Measurements from ENCODE around the gene GPR155. TPM values are rescaled to one million over a fixed set of nuclear protein-coding genes. Genes with fewer than 3 reads are reported as not detected.
"Not testable (repeated sequence)": the region's sequence is repeated elsewhere in the genome, so short reads cannot be mapped to it uniquely, and the experiment has no call there.

Gene GPR155
- total RNA-seq, 2 experiments from 2014 or later: 1.9 TPM

GRCh38 chr2:174485788-174486562, 854 bp downstream of the GPR155 start:
- ChIA-PET CTCF (ENCODE audit: unreplicated experiment) (no interaction called here), POLR2A (interaction anchor here (0.5 to 1.4 kb wide), 12 partner anchors 8 to 506 kb away, joined by 3 to 10 read pairs (median 4); partner anchors contain the start of gene WIPF1)
- Histone ChIP-seq H4K20me1 (ENCODE audit: insufficient read depth, low read length) (no peaks in the 10 kb centered on the region), H3K27ac (ENCODE audit: low read depth, low read length, poor library complexity, severe bottlenecking) (no peak overlapping the region), H3K4me1 (ENCODE audit: insufficient read depth, low read length, poor library complexity, severe bottlenecking) (peaks cover 18% of the 10 kb centered on the region), H3K4me3 (ENCODE audit: low read depth, low read length, poor library complexity, severe bottlenecking) (peak overlapping the region; percentile 83), H3K9me2 (ENCODE audit: insufficient read depth, low read length) (no peaks in the 10 kb centered on the region), H3K9me3 (ENCODE audit: low read length) (no peaks in the 10 kb centered on the region), H3K36me3 (ENCODE audit: insufficient read depth, low read length) (no peaks in the 10 kb centered on the region), H2AFZ (ENCODE audit: low read length) (peak overlapping the region; percentile 85), H3K79me2 (ENCODE audit: insufficient read depth, low read depth, low read length) (no peaks in the 10 kb centered on the region), H3K4me2 (ENCODE audit: low read length) (peak overlapping the region; percentile 99)
- intact Hi-C loops (cut with micrococcal nuclease; ENCODE audit: unreplicated experiment): loop anchor here (2.0 kb wide), 1 partner anchor 107 kb away; no protein-coding TSS in a partner anchor
- no peak for TF ChIP-seq CTCF (conservative IDR thresholded peaks at IDR 0.05; ENCODE audit: low read length)
- TF ChIP-seq EZH2phosphoT487 (IDR thresholded peaks at IDR 0.05; ENCODE audit: borderline replicate concordance, low read depth, low read length): no peak
- DNase-seq (ENCODE audit: low spot score): peak; percentile 36
- BruUV-seq (replicated peaks): TSS peak; percentile 42

- peaks cover 18% of the 10 kb centered on the region for H3K4me1 ChIP-seq (ENCODE audit: insufficient read depth, low read length, poor library complexity, severe bottlenecking)
- H2AFZ ChIP-seq (ENCODE audit: low read length); H3K4me2 ChIP-seq (ENCODE audit: low read length); H4K20me1 ChIP-seq (ENCODE audit: insufficient read depth, low read length); H3K36me3 ChIP-seq (ENCODE audit: insufficient read depth, low read length); H3K79me2 ChIP-seq (ENCODE audit: insufficient read depth, low read depth, low read length); H3K9me2 ChIP-seq (ENCODE audit: insufficient read depth, low read length); H3K4me3 ChIP-seq (ENCODE audit: low read depth, low read length, poor library complexity, severe bottlenecking); BruUV-seq (replicated peaks); H3K9me3 ChIP-seq (ENCODE audit: low read length); H3K27ac ChIP-seq (ENCODE audit: low read depth, low read length, poor library complexity, severe bottlenecking); DNase-seq (ENCODE audit: low spot score); intact Hi-C loops (cut with micrococcal nuclease; ENCODE audit: unreplicated experiment): not testable (repeated sequence)
- CTCF ChIA-PET (ENCODE audit: unreplicated experiment): interaction anchor here (1.1 kb wide), 1 partner anchor 17 kb away, joined by 3 read pairs; no protein-coding TSS in a partner anchor
- POLR2A ChIA-PET: interaction anchor here (0.6 to 1.7 kb wide), 9 partner anchors 9 to 258 kb away, joined by 3 to 9 read pairs (median 4); partner anchors contain the start of gene WIPF1
These were observed 1.8 kb downstream of the GPR155 start for GRCh38 chr2:174485045-174485444.

DNA sequence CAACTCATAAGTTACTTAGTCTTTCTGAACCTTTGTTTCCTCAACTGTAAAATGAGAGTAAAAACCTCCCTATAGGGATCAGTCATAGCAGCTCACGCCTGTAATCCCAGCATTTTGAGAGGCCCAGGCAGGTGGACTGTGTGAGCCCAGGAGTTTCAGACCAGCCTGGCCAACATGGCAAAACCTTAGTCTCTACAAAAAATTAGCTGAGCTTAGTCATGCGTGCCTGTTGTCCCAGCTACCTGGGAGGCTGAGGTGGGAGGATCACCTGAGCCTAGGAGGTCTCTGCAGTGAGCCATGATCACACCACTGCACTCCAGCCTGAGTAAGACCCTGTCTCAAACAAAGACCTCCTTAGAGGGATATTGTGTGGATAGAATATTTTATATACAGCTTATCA, 2.3 kb downstream of the GPR155 start:
- intact Hi-C loops (cut with micrococcal nuclease; ENCODE audit: unreplicated experiment): no loop called here
- H3K4me1 ChIP-seq (ENCODE audit: insufficient read depth, low read length, poor library complexity, severe bottlenecking): peaks cover 18% of the 10 kb centered on the region
- TF ChIP-seq CTCF (conservative IDR thresholded peaks at IDR 0.05; ENCODE audit: low read length) (no peak), EZH2phosphoT487 (IDR thresholded peaks at IDR 0.05; ENCODE audit: borderline replicate concordance, low read depth, low read length) (no peak)
- H3K9me2 ChIP-seq (ENCODE audit: insufficient read depth, low read length): no peaks in the 10 kb centered on the region
- H2AFZ ChIP-seq (ENCODE audit: low read length): no peak overlapping the region
- H3K9me3 ChIP-seq (ENCODE audit: low read length): no peaks in the 10 kb centered on the region
- DNase-seq (ENCODE audit: low spot score): no peak
- H3K4me3 ChIP-seq (ENCODE audit: low read depth, low read length, poor library complexity, severe bottlenecking): no peak overlapping the region
- no peak overlapping the region; the same call in 1 of the 2 replicates for H3K4me2 ChIP-seq (ENCODE audit: low read length)
- CTCF ChIA-PET (ENCODE audit: unreplicated experiment): interaction anchor here (0.8 to 1.1 kb wide), 2 partner anchors 17 to 21 kb away, joined by 3 read pairs; no protein-coding TSS in a partner anchor
- no peaks in the 10 kb centered on the region for H3K79me2 ChIP-seq (ENCODE audit: insufficient read depth, low read depth, low read length)
- H3K36me3 ChIP-seq (ENCODE audit: insufficient read depth, low read length): no peaks in the 10 kb centered on the region
- POLR2A ChIA-PET: interaction anchor here (0.6 to 1.8 kb wide), 11 partner anchors 9 to 258 kb away, joined by 3 to 9 read pairs (median 4); partner anchors contain the start of gene WIPF1
- no peak overlapping the region for H3K27ac ChIP-seq (ENCODE audit: low read depth, low read length, poor library complexity, severe bottlenecking)
- H4K20me1 ChIP-seq (ENCODE audit: insufficient read depth, low read length): no peaks in the 10 kb centered on the region
- no TSS peak for BruUV-seq (replicated peaks)
